OCI-LY7 (cell line): ENCODE measurements around the gene HS3ST4. TPM values are rescaled to one million over a fixed set of nuclear protein-coding genes. Genes with fewer than 3 reads are reported as not detected.

Experiments used
- BruUV-seq: library from RNA; stranded (reverse); fragments of 400-500 nt; replicated peaks from 2 replicates; lab custom pipeline; 2021; lab: Mats Ljungman, UMichigan
- CTCF ChIA-PET: fragments of 300-600 bp; sonication (Branson Sonifier 250); formaldehyde crosslinking; loops from one replicate; lab custom pipeline; 2022; ENCODE audit warnings: antibody characterized with exemption; ENCODE audit not compliant: unreplicated experiment; lab: Charles Lee
- POLR2A ChIA-PET: fragments of 300-600 bp; sonication (Branson Sonifier 250); formaldehyde crosslinking; loops from one replicate; lab custom pipeline; 2022; ENCODE audit warnings: antibody characterized with exemption; lab: Charles Lee
- DNase-seq: peaks from one replicate; pipeline ENCODE4 v3.0.0-alpha.2; 2015; ENCODE audit warnings: low spot score
- H2AFZ ChIP-seq: fragments of 200-600 bp; sonication (generic), shearing (Covaris generic); 2 replicates; pipeline ENCODE4 v1.6.1; 2014; ENCODE audit warnings: mild to moderate bottlenecking, antibody characterized with exemption, low read length, moderate library complexity
- H3K27ac ChIP-seq: fragments of 200-600 bp; sonication (generic); 2 replicates; pipeline ENCODE4 v1.5.1; 2014; ENCODE audit warnings: mixed run types, low read depth, mild to moderate bottlenecking, moderate library complexity, low read length, inconsistent platforms; ENCODE audit not compliant: poor library complexity, severe bottlenecking
- H3K36me3 ChIP-seq: fragments of 200-600 bp; sonication (generic); 2 replicates; pipeline ENCODE4 v1.6.1; 2014; ENCODE audit warnings: mild to moderate bottlenecking, antibody characterized with exemption, low read length, moderate library complexity, mixed read lengths; ENCODE audit not compliant: insufficient read depth
- H3K4me1 ChIP-seq: fragments of 200-600 bp; sonication (generic); 2 replicates; pipeline ENCODE4 v1.5.1; 2014; ENCODE audit warnings: mild to moderate bottlenecking, low read length; ENCODE audit not compliant: insufficient read depth, poor library complexity, severe bottlenecking
- H3K4me2 ChIP-seq: fragments of 200-600 bp; sonication (generic); 2 replicates; pipeline ENCODE4 v1.6.1; 2014; ENCODE audit warnings: mild to moderate bottlenecking, low read length
- H3K4me3 ChIP-seq: fragments of 200-600 bp; sonication (generic); 2 replicates; pipeline ENCODE4 v1.5.1; 2014; ENCODE audit warnings: mild to moderate bottlenecking, low read depth, low read length; ENCODE audit not compliant: poor library complexity, severe bottlenecking
- H3K79me2 ChIP-seq: fragments of 200-600 bp; sonication (generic); 2 replicates; pipeline ENCODE4 v1.6.1; 2016; ENCODE audit warnings: low read depth, mild to moderate bottlenecking, low read length, moderate library complexity, mixed read lengths; ENCODE audit not compliant: insufficient read depth
- H3K9me2 ChIP-seq: fragments of 200-600 bp; sonication (generic); 2 replicates; pipeline ENCODE4 v1.6.1; 2016; ENCODE audit warnings: mild to moderate bottlenecking, low read length, mixed read lengths; ENCODE audit not compliant: insufficient read depth
- H3K9me3 ChIP-seq: fragments of 200-600 bp; sonication (generic); 2 replicates; pipeline ENCODE4 v1.6.1; 2014; ENCODE audit warnings: mild to moderate bottlenecking, mixed run types, low read length, mixed read lengths
- H4K20me1 ChIP-seq: fragments of 200-600 bp; sonication (generic); 2 replicates; pipeline ENCODE4 v1.6.1; 2014; ENCODE audit warnings: mild to moderate bottlenecking, antibody characterized with exemption, low read length, moderate library complexity, mixed read lengths; ENCODE audit not compliant: insufficient read depth
- EZH2phosphoT487 ChIP-seq: fragments of 200-600 bp; sonication (generic); IDR thresholded peaks from 2 replicates; pipeline ENCODE4 v1.6.1; 2018; ENCODE audit warnings: low read depth, borderline replicate concordance, mild to moderate bottlenecking, mixed run types, antibody characterized with exemption, low read length, moderate library complexity, mixed read lengths
- intact Hi-C: fragments of 100-400 bp; cut with micrococcal nuclease; formaldehyde crosslinking; loops from one replicate; pipeline ENCODE4 v1.10.0; 2022; ENCODE audit not compliant: unreplicated experiment
- total RNA-seq, 2 experiments: library from RNA; depleted of rRNA in 1 of 2; stranded (reverse); fragments of >200 nt in 1 of 2; shearing (Covaris generic) in 1 of 2; gene quantifications; 2 replicates each; pipeline ENCODE4 v1.2.3, GENCODE V29; 2014 to 2022
- TF ChIP-seq, protein P1 (sequence below): fragments of 200-600 bp; sonication (generic); conservative IDR thresholded peaks from 2 replicates; pipeline ENCODE4 v1.5.1; 2014; ENCODE audit warnings: mild to moderate bottlenecking, antibody characterized with exemption, low read length, moderate library complexity, mixed read lengths

HS3ST4 gene
- total RNA-seq, 2 experiments from 2014 or later, result not detected

DNA sequence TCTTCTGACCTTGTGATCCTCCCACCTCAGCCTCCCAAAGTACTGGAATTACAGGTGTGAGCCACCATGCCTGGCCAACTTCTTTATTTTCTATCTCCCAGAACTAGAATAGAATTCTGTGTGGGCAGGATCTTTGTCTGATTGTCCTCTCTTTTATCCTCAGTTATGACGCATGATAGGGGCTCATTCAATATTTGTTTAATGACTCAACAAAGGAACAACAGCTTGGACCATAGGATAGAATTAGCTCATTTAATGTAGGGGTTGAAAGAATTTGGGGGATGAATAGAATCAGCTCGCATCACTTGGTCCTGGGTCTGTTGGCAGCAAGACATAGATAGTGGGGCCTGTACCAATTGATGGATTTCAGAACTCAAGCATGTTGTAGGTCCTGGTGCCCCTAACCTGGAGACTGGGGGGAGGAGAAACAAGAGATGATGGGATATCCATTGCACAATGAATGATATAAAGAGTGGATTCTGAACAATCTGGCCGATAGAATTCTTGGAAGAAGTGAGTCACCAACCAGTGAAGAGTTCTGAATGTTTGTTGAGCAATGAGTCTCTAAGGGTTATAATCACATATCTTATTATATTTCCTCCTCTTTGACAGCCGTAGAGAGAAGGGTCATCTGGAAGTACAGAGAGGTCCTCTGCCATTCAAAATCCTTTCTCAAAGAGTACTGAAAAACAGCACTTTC is 250.2 kb downstream of the HS3ST4 start:
- H4K20me1 ChIP-seq, result no peaks in the 10 kb centered on the region
- no TSS peak for BruUV-seq
- H2AFZ ChIP-seq, result no peak overlapping the region
- POLR2A ChIA-PET, result interaction anchor here (0.5 kb wide), 1 partner anchor 14 kb away, joined by 3 read pairs; no protein-coding TSS in a partner anchor
- no peaks in the 10 kb centered on the region for H3K79me2 ChIP-seq
- no peak overlapping the region for H3K27ac ChIP-seq
- no peak overlapping the region for H3K4me3 ChIP-seq
- H3K9me3 ChIP-seq, result no peaks in the 10 kb centered on the region
- DNase-seq, result no peak
- H3K9me2 ChIP-seq, result no peaks in the 10 kb centered on the region
- no peak for TF ChIP-seq EZH2phosphoT487
- TF ChIP-seq, protein P1, sequence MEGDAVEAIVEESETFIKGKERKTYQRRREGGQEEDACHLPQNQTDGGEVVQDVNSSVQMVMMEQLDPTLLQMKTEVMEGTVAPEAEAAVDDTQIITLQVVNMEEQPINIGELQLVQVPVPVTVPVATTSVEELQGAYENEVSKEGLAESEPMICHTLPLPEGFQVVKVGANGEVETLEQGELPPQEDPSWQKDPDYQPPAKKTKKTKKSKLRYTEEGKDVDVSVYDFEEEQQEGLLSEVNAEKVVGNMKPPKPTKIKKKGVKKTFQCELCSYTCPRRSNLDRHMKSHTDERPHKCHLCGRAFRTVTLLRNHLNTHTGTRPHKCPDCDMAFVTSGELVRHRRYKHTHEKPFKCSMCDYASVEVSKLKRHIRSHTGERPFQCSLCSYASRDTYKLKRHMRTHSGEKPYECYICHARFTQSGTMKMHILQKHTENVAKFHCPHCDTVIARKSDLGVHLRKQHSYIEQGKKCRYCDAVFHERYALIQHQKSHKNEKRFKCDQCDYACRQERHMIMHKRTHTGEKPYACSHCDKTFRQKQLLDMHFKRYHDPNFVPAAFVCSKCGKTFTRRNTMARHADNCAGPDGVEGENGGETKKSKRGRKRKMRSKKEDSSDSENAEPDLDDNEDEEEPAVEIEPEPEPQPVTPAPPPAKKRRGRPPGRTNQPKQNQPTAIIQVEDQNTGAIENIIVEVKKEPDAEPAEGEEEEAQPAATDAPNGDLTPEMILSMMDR, result no peak
- H3K4me2 ChIP-seq, result no peak overlapping the region
- no peaks in the 10 kb centered on the region for H3K4me1 ChIP-seq
- CTCF ChIA-PET, result no interaction called here
- intact Hi-C loops, result no loop called here
- no peaks in the 10 kb centered on the region for H3K36me3 ChIP-seq

DNA sequence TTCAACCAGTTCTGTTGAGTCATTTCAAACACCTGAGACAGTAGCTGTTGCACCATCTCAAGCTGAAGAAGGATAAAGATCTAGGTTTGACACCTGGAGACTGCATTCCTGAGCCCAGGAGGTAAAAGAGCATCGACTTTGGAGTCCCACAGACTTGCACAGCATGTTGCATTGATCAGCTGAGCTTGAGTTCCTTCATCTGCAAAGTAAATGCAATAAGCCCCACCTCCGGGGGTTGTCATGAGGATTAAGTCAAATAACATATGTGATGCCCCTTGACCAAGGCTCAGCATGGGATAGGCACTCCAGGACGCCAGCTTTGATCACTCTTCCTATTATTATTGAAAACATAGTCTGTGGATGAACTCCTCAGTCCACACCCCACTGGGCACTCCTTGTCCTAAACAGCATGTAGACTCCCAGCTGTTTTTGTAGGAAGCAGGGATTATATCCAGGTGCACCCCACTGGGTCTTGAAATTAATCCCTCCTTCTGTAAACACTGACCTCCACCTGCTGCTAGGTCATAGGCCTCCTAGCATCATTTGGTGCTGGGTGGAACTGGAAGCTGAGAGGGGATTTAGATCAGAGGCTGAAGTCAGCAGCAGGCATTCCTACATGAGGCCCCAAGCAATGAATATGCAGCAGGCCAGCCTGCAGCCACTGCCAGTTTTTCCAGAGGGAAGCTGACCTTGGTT is 259.0 kb downstream of the HS3ST4 start:
- no TSS peak for BruUV-seq
- TF ChIP-seq EZH2phosphoT487, result no peak
- TF ChIP-seq, protein P1, result no peak
- no peaks in the 10 kb centered on the region for H3K79me2 ChIP-seq
- H3K9me2 ChIP-seq, result no peaks in the 10 kb centered on the region
- no peaks in the 10 kb centered on the region for H3K9me3 ChIP-seq
- H3K27ac ChIP-seq, result no peak overlapping the region
- H3K4me3 ChIP-seq, result no peak overlapping the region
- no peak for DNase-seq
- no peaks in the 10 kb centered on the region for H3K4me1 ChIP-seq
- no peaks in the 10 kb centered on the region for H3K36me3 ChIP-seq
- intact Hi-C loops, result no loop called here
- no peak overlapping the region for H2AFZ ChIP-seq
- ChIA-PET POLR2A (no interaction called here), CTCF (no interaction called here)
- H4K20me1 ChIP-seq, result no peaks in the 10 kb centered on the region
- H3K4me2 ChIP-seq, result no peak overlapping the region

DNA sequence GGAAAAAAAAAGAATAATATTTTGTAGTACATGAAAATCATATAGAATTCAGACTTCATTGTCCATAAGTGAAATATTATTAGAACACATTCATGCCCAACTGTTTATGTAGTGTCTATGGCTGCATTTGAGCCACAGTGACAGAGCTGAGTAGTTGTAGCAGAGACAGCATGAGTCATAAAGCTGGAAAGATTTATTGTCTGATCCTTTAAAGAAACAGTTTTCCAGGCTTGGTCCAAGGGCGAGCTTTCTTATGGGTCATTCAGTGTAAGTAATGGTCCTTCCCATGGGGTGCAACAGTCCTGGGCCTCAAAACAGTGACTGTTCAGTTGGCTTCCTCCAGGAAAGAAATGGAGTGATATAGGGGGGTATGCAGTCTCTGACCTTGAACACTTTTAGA is 260.2 kb downstream of the HS3ST4 start:
- Histone ChIP-seq H3K4me1 (no peaks in the 10 kb centered on the region), H3K4me3 (no peak overlapping the region), H4K20me1 (no peaks in the 10 kb centered on the region), H3K9me2 (no peaks in the 10 kb centered on the region), H2AFZ (no peak overlapping the region), H3K79me2 (no peaks in the 10 kb centered on the region), H3K9me3 (no peaks in the 10 kb centered on the region), H3K36me3 (no peaks in the 10 kb centered on the region), H3K4me2 (no peak overlapping the region), H3K27ac (no peak overlapping the region)
- intact Hi-C loops, result no loop called here
- TF ChIP-seq, protein P1, result no peak
- no peak for TF ChIP-seq EZH2phosphoT487
- ChIA-PET POLR2A (no interaction called here), CTCF (no interaction called here)
- BruUV-seq, result no TSS peak
- no peak for DNase-seq
